Measurements from ENCODE around the gene TRPC6. TPM values are rescaled to one million over a fixed set of nuclear protein-coding genes. Genes with fewer than 3 reads are reported as not detected.

The TRPC6 gene
- total RNA-seq, 4 donors from 2014 or later = 0.29 to 27.5 (median 3.9) TPM

- Histone ChIP-seq H3K4me3 (no peak overlapping the region), H3K27me3 (no peaks in the 10 kb centered on the region), H3K9me3 (no peaks in the 10 kb centered on the region), H3K27ac (no peak overlapping the region), H3K36me3 (no peaks in the 10 kb centered on the region), H3K4me1 (no peaks in the 10 kb centered on the region)
- no peak for DNase-seq
- intact Hi-C loops (cut with DNase I; ENCODE audit: low total_unique reads) = no loop called here
- TF ChIP-seq CTCF (IDR thresholded peaks at IDR 0.05) = no peak
- TF ChIP-seq POLR2A (IDR thresholded peaks at IDR 0.05) = no peak
These were observed 72.7 kb downstream of the TRPC6 start for GRCh38 chr11:101511065-101511464.

- DNase-seq = no peak
- intact Hi-C loops (cut with DNase I; ENCODE audit: low total_unique reads) = no loop called here
- Histone ChIP-seq H3K27me3 (no peaks in the 10 kb centered on the region), H3K4me3 (no peak overlapping the region), H3K9me3 (no peaks in the 10 kb centered on the region), H3K36me3 (no peaks in the 10 kb centered on the region), H3K27ac (no peak overlapping the region), H3K4me1 (no peaks in the 10 kb centered on the region)
- TF ChIP-seq POLR2A (IDR thresholded peaks at IDR 0.05) = no peak
- TF ChIP-seq CTCF (IDR thresholded peaks at IDR 0.05) = no peak
These were observed 73.2 kb downstream of the TRPC6 start for GRCh38 chr11:101510591-101510990.

- Histone ChIP-seq H3K4me3 (no peak overlapping the region), H3K4me1 (no peaks in the 10 kb centered on the region), H3K9me3 (no peaks in the 10 kb centered on the region), H3K27ac (no peak overlapping the region), H3K27me3 (no peaks in the 10 kb centered on the region), H3K36me3 (no peaks in the 10 kb centered on the region)
- intact Hi-C loops (cut with DNase I; ENCODE audit: low total_unique reads) = no loop called here
- TF ChIP-seq POLR2A (IDR thresholded peaks at IDR 0.05) (no peak), CTCF (IDR thresholded peaks at IDR 0.05) (no peak)
- DNase-seq = no peak
These were observed 73.9 kb downstream of the TRPC6 start for GRCh38 chr11:101509922-101510321.

GRCh38 chr11:101508370-101508769 lies 75.4 kb downstream of the TRPC6 start:
- H3K4me3 ChIP-seq = no peak overlapping the region
- no peaks in the 10 kb centered on the region for H3K27me3 ChIP-seq
- no peak for DNase-seq
- intact Hi-C loops (cut with DNase I; ENCODE audit: low total_unique reads) = no loop called here
- no peaks in the 10 kb centered on the region for H3K36me3 ChIP-seq
- no peaks in the 10 kb centered on the region for H3K9me3 ChIP-seq
- no peaks in the 10 kb centered on the region for H3K4me1 ChIP-seq
- TF ChIP-seq CTCF (IDR thresholded peaks at IDR 0.05) = no peak
- no peak for TF ChIP-seq POLR2A (IDR thresholded peaks at IDR 0.05)
- H3K27ac ChIP-seq = no peak overlapping the region

GRCh38 chr11:101498891-101499290 lies 84.9 kb downstream of the TRPC6 start:
- Histone ChIP-seq H3K36me3 (no peaks in the 10 kb centered on the region), H3K4me1 (no peaks in the 10 kb centered on the region), H3K9me3 (no peaks in the 10 kb centered on the region), H3K27ac (no peak overlapping the region), H3K27me3 (no peaks in the 10 kb centered on the region), H3K4me3 (no peak overlapping the region)
- intact Hi-C loops (cut with DNase I; ENCODE audit: low total_unique reads) = no loop called here
- DNase-seq = no peak
- TF ChIP-seq POLR2A (IDR thresholded peaks at IDR 0.05) = no peak
- no peak for TF ChIP-seq CTCF (IDR thresholded peaks at IDR 0.05)
